K562 (cell line): ENCODE results near the gene EZH2. TPM values are rescaled to one million over a fixed set of nuclear protein-coding genes. Genes with fewer than 3 reads are reported as not detected.

Source experiments
- ATAC-seq: fragments of 200-7000 bp; cut with Tn5 transposase; 3 replicates; pipeline ENCODE4 v1.9.1; 2020; ENCODE audit warnings: moderate library complexity
- BruUV-seq: library from RNA; stranded (reverse); fragments of 400-500 nt; replicated peaks from 2 replicates; lab custom pipeline; 2021; lab: Mats Ljungman, UMichigan
- CTCF ChIA-PET: fragments of 300-600 bp; formaldehyde crosslinking; extraction: SDS; loops from one replicate; lab custom pipeline; 2021; ENCODE audit warnings: low intra/inter-chr PET ratio; lab: Yijun Ruan, JAX
- POLR2A ChIA-PET: fragments of 300-600, 350-650 bp; sonication (Branson Sonifier 250); formaldehyde crosslinking; extraction: SDS; loops from one replicate; lab custom pipeline; 2021; ENCODE audit warnings: antibody characterized with exemption, inconsistent platforms; lab: Yijun Ruan, JAX
- DNase-seq, 4 experiments: peaks; one replicate each; pipeline versions ENCODE4 v3.0.0 to v3.0.0-alpha.2; 2011 to 2018; ENCODE audit warnings: low spot score in 3 of 4, mixed read lengths in 3 of 4; ENCODE audit errors: extremely low read depth in 1 of 4
- FAIRE-seq: peaks from 2 replicates; lab custom pipeline; 2011; peaks lifted over from hg19 to GRCh38; lab: Jason Lieb, UNC
- H2AFZ ChIP-seq: 2 replicates; pipeline ENCODE4 v1.6.0; 2011; ENCODE audit warnings: low read depth, low read length, control low read depth, inconsistent platforms
- H3K27ac ChIP-seq: fragments of 200-600 bp; 3 replicates; pipeline ENCODE4 v1.8.0; 2011; ENCODE audit warnings: low read depth, mild to moderate bottlenecking, control low read depth, inconsistent platforms, low read length, moderate library complexity, mixed read lengths; ENCODE audit errors: extremely low read depth
- H3K27me3 ChIP-seq, 2 experiments: fragments of 300-600 bp in 1 of 2; 2 replicates in 1 of 2; 3 replicates in 1 of 2; pipeline versions ENCODE4 v1.6.0 to v1.8.0; 2011; ENCODE audit warnings: inconsistent platforms in 2 of 2, low read length in 2 of 2, mild to moderate bottlenecking in 1 of 2, mixed read lengths in 1 of 2, moderate library complexity in 1 of 2; ENCODE audit not compliant: control insufficient read depth in 2 of 2, insufficient read depth in 2 of 2
- H3K36me3 ChIP-seq: fragments of 300-600 bp; 3 replicates; pipeline ENCODE4 v1.8.0; 2011; ENCODE audit warnings: mild to moderate bottlenecking, low read length, inconsistent platforms; ENCODE audit not compliant: control insufficient read depth, insufficient read depth
- H3K4me1 ChIP-seq, 2 experiments: fragments of 200-600 bp in 1 of 2; replicated peaks in 1 of 2; 2 replicates in 1 of 2; 3 replicates in 1 of 2; pipeline versions ENCODE4 v1.5.1 to v1.8.0; 2011; ENCODE audit warnings: inconsistent platforms in 2 of 2, low read length in 2 of 2, mild to moderate bottlenecking in 1 of 2, mixed read lengths in 1 of 2, moderate library complexity in 1 of 2; ENCODE audit not compliant: control insufficient read depth in 2 of 2, insufficient read depth in 2 of 2
- H3K4me2 ChIP-seq: 2 replicates; pipeline ENCODE4 v1.6.1; 2011; ENCODE audit warnings: low read length, control low read depth, inconsistent platforms, mixed read lengths; ENCODE audit not compliant: insufficient read depth
- H3K4me3 ChIP-seq: fragments of 200-600 bp; sonication (generic), shearing (Covaris generic); 2 replicates; pipeline ENCODE4 v1.5.1; 2016; ENCODE audit warnings: control low read depth, inconsistent platforms
- H3K79me2 ChIP-seq: fragments of 200-600 bp; 3 replicates; pipeline ENCODE4 v1.8.0; 2011; ENCODE audit warnings: low read length, inconsistent platforms; ENCODE audit not compliant: control insufficient read depth, insufficient read depth
- H3K9ac ChIP-seq, 2 experiments: 2 replicates each; pipeline versions ENCODE4 v1.6.0 to v1.6.1; 2011; ENCODE audit warnings: low read depth in 2 of 2, low read length in 2 of 2, control low read depth in 1 of 2, inconsistent platforms in 1 of 2, mild to moderate bottlenecking in 1 of 2, mixed read lengths in 1 of 2; ENCODE audit not compliant: insufficient read depth in 1 of 2
- H3K9me1 ChIP-seq: one replicate; pipeline ENCODE4 v1.6.0; 2011; ENCODE audit warnings: inconsistent platforms, mild to moderate bottlenecking, low read length, moderate library complexity; ENCODE audit not compliant: control insufficient read depth, insufficient read depth
- H3K9me3 ChIP-seq: replicated peaks from 2 replicates; pipeline ENCODE4 v1.5.1; 2011; ENCODE audit warnings: low read depth, low read length, inconsistent platforms; ENCODE audit not compliant: control insufficient read depth, insufficient read depth
- H4K20me1 ChIP-seq: replicated peaks from 2 replicates; pipeline ENCODE4 v1.6.1; 2011; ENCODE audit warnings: low read length, inconsistent platforms, mixed read lengths; ENCODE audit not compliant: control insufficient read depth, insufficient read depth
- POLR2G ChIP-seq: fragments of 200-400 bp; formaldehyde crosslinking; IDR thresholded peaks from 2 replicates; pipeline ENCODE4 v1.6.1; 2017; ENCODE audit warnings: low read depth, mild to moderate bottlenecking, antibody characterized with exemption, low read length, moderate library complexity
- PRPF4 ChIP-seq: fragments of 200-400 bp; formaldehyde crosslinking; IDR thresholded peaks from one replicate; pipeline ENCODE4 v1.6.1; 2017; ENCODE audit warnings: low read length, low read depth, mild to moderate bottlenecking; ENCODE audit not compliant: insufficient read depth, poor library complexity, severe bottlenecking
- STAG1 ChIP-seq: sonication (generic); formaldehyde crosslinking; IDR thresholded peaks from 2 replicates; pipeline ENCODE4 v1.5.0; 2020; ENCODE audit warnings: missing genetic modification reagents, borderline replicate concordance
- ZBTB12 ChIP-seq: fragments of 250-450 bp; sonication (Bioruptor Pico); IDR thresholded peaks from 2 replicates; pipeline ENCODE4 v1.4.0; 2020
- WGBS: fragments of 100-300 bp; shearing (Covaris generic); methylation state at CpG from one replicate; pipeline ENCODE4 v1.1.6; 2016; ENCODE audit warnings: low coverage, mixed read lengths; ENCODE audit not compliant: insufficient coverage; ENCODE audit errors: missing lambda C conversion rate; 5-methylcytosine and 5-hydroxymethylcytosine counted together
- in situ Hi-C: fragments of 300-500 bp; cut with MboI; formaldehyde crosslinking; loops from 4 replicates; pipeline ENCODE4 v1.15.0; 2018; ENCODE audit warnings: inconsistent platforms, mixed read lengths
- intact Hi-C: fragments of 100-400 bp; cut with micrococcal nuclease; formaldehyde crosslinking; loops from 2 replicates; pipeline ENCODE4 v1.14.2; 2022
- polyA plus RNA-seq, 8 experiments: library from polyadenylated mRNA; depleted of rRNA in 4 of 8; stranded (reverse) in 5 of 8; unstranded in 3 of 8; fragments of >200 nt; fragmentation: Nextera tagmentation in 2 of 8; fragmentation: Illumina TruSeq in 1 of 8; extraction: Ambion mirVana in 2 of 8; extraction: Trizol in 1 of 8; gene quantifications; 2 replicates each; pipeline versions ENCODE4 v1.2.1 to v1.2.3, GENCODE V29; 2011 to 2014; ENCODE audit warnings: inconsistent platforms in 1 of 8, missing spikeins in 1 of 8
- total RNA-seq, 7 experiments: library from RNA; depleted of rRNA in 6 of 7; stranded (reverse); fragments of >200 nt in 6 of 7; fragmentation: Illumina TruSeq in 2 of 7; extraction: Trizol in 2 of 7; gene quantifications; 2 replicates each; pipeline versions ENCODE4 v1.2.1 to v1.2.3, GENCODE V29; 2011 to 2021; ENCODE audit warnings: low replicate concordance in 1 of 7
- TF ChIP-seq, protein P1 (sequence below): sonication (generic); formaldehyde crosslinking; IDR thresholded peaks from 2 replicates; pipeline ENCODE4 v1.8.0; 2022; ENCODE audit warnings: mild to moderate bottlenecking, missing genetic modification reagents

EZH2 gene
- total and polyA plus RNA-seq, 9 of the 15 experiments (the other 6 are each of a cell fraction or from before 2014, with no cell fraction given): 48.7 to 175 (median 98.6) TPM

DNA sequence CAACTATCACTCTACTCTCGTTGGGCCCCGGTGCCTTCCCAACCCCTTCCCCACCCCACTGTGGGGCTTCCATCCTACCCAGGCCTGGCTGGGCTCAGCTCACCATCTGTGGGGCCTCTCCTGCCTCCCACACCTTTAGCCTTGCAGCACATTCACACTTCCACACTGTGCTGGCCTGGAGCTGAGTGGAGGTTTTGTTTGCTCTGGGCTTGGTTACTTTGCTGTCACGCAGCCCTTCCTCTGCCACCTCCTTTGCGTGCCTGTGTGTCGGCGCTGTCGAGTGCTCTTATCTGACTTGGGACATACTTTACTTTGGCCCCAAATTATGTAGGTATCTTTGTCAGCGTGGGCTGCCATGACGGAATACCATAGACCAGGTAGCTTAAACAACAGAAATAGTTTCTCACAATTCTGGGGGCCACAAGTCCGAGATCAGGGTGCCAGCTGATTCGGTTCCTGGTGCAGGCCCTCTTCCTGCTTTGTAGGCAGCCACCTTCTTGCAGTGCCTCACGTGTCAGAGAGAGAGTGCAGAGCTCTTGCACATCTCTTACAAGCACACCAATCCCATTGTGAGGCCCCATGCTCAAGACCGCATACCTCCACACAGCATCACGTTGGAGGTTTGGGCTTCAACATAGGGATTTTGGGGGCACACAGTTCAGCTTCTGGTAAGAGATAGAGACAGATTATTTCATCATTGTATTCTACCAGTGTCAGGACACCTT lies 96.4 kb downstream of the EZH2 start:
- Histone ChIP-seq H3K4me2 (no peak overlapping the region), H3K27me3 (no peaks in the 10 kb centered on the region), H3K36me3 (peaks cover 95% of the 10 kb centered on the region), H3K27ac (no peak overlapping the region), H4K20me1 (no peaks in the 10 kb centered on the region), H3K9me3 (no peaks in the 10 kb centered on the region), H3K9me1 (no peaks in the 10 kb centered on the region), H3K4me1 (peaks cover 0 to 2% of the 10 kb centered on the region in 2 experiments; a peak in 3 of 5 replicates), H2AFZ (no peak overlapping the region), H3K79me2 (no peaks in the 10 kb centered on the region), H3K9ac (0 out of 4 replicates have a peak overlapping the region, but pooled peaks of 1 of the 2 experiments have one; percentile 33), H3K4me3 (no peak overlapping the region)
- BruUV-seq: no TSS peak
- 90% methylated on average over 14 of the region's 14 CpGs for whole genome bisulfite sequencing
- no peak for FAIRE-seq
- in situ Hi-C loops (no loop called here), intact Hi-C loops (loop anchor here (5.0 kb wide), 1 partner anchor 685 kb away; no protein-coding TSS in a partner anchor)
- TF ChIP-seq, protein P1, sequence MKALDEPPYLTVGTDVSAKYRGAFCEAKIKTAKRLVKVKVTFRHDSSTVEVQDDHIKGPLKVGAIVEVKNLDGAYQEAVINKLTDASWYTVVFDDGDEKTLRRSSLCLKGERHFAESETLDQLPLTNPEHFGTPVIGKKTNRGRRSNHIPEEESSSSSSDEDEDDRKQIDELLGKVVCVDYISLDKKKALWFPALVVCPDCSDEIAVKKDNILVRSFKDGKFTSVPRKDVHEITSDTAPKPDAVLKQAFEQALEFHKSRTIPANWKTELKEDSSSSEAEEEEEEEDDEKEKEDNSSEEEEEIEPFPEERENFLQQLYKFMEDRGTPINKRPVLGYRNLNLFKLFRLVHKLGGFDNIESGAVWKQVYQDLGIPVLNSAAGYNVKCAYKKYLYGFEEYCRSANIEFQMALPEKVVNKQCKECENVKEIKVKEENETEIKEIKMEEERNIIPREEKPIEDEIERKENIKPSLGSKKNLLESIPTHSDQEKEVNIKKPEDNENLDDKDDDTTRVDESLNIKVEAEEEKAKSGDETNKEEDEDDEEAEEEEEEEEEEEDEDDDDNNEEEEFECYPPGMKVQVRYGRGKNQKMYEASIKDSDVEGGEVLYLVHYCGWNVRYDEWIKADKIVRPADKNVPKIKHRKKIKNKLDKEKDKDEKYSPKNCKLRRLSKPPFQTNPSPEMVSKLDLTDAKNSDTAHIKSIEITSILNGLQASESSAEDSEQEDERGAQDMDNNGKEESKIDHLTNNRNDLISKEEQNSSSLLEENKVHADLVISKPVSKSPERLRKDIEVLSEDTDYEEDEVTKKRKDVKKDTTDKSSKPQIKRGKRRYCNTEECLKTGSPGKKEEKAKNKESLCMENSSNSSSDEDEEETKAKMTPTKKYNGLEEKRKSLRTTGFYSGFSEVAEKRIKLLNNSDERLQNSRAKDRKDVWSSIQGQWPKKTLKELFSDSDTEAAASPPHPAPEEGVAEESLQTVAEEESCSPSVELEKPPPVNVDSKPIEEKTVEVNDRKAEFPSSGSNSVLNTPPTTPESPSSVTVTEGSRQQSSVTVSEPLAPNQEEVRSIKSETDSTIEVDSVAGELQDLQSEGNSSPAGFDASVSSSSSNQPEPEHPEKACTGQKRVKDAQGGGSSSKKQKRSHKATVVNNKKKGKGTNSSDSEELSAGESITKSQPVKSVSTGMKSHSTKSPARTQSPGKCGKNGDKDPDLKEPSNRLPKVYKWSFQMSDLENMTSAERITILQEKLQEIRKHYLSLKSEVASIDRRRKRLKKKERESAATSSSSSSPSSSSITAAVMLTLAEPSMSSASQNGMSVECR (CRISPR knock-in tag): no peak
- TF ChIP-seq ZBTB12 (CRISPR knock-in tag) (no peak), STAG1 (CRISPR knock-in tag) (0 out of 2 replicates have a peak, but pooled peaks have one; percentile 17), POLR2G (peak; percentile 38), PRPF4 (no peak)
- ATAC-seq: no peak
- ChIA-PET POLR2A (interaction anchor here (0.5 to 1.4 kb wide), 5 partner anchors 14 to 77 kb away, joined by 3 to 5 read pairs (median 3); no protein-coding TSS in a partner anchor), CTCF (no interaction called here)
- no peak for DNase-seq
